ENCODE measurements around the gene NDUFS7.
"Not testable (repeated sequence)": the region's sequence is repeated elsewhere in the genome, so short reads cannot be mapped to it uniquely, and the experiment has no call there.

DNA sequence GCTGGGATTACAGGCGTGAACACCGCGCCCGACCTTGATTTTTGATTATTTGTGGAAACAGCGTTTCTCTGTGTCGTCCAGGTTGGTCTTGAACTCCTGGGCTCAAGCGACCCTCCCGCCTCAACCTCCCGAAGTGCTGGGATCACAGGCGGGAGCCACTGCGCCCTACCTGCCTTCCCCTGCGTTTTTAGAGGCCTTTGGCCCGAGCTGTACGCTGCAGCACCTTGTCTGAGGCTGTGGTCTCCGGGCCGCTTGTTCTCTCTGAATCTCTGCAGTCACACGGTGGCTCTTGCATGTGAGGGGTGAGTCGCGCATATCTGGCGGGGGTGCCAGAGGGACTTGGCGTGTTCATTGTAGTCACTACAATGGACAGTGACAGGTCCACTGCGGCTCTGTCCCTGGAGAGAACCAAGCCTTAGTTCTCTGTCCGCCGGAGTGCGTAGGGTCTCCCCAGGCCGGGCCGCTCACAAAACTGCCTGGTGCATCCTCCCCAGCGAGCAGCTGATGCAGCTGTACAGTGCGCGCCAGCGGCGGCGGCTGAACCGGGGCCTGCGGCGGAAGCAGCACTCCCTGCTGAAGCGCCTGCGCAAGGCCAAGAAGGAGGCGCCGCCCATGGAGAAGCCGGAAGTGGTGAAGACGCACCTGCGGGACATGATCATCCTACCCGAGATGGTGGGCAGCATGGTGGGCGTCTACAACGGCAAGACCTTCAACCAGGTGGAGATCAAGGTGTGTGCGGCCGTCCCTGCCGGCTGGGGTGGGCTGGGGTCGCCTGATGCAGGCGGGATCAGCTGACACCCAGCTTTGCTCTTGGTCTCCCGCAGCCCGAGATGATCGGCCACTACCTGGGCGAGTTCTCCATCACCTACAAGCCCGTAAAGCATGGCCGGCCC, 56.1 kb downstream of the NDUFS7 start:
- TF ChIP-seq POLR2A (IDR thresholded peaks at IDR 0.05; ENCODE audit: low read length); GATA1 (IDR thresholded peaks at IDR 0.05; ENCODE audit: low read depth, low read length): not testable (repeated sequence)

All from erythroblast (primary cell).